ENCODE data around the gene COL23A1.

Gene COL23A1

GRCh38 chr5:178298283-178298807, 291.8 kb downstream of the COL23A1 start:
- no peak for DNase-seq (ENCODE audit: low read depth)
- H3K4me3 ChIP-seq (ENCODE audit: low read length), result no peak overlapping the region
- TF ChIP-seq, protein P1, sequence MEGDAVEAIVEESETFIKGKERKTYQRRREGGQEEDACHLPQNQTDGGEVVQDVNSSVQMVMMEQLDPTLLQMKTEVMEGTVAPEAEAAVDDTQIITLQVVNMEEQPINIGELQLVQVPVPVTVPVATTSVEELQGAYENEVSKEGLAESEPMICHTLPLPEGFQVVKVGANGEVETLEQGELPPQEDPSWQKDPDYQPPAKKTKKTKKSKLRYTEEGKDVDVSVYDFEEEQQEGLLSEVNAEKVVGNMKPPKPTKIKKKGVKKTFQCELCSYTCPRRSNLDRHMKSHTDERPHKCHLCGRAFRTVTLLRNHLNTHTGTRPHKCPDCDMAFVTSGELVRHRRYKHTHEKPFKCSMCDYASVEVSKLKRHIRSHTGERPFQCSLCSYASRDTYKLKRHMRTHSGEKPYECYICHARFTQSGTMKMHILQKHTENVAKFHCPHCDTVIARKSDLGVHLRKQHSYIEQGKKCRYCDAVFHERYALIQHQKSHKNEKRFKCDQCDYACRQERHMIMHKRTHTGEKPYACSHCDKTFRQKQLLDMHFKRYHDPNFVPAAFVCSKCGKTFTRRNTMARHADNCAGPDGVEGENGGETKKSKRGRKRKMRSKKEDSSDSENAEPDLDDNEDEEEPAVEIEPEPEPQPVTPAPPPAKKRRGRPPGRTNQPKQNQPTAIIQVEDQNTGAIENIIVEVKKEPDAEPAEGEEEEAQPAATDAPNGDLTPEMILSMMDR (IDR thresholded peaks at IDR 0.05; ENCODE audit: insufficient read depth, low read depth, low read length, missing control alignments), result no peak

DNA sequence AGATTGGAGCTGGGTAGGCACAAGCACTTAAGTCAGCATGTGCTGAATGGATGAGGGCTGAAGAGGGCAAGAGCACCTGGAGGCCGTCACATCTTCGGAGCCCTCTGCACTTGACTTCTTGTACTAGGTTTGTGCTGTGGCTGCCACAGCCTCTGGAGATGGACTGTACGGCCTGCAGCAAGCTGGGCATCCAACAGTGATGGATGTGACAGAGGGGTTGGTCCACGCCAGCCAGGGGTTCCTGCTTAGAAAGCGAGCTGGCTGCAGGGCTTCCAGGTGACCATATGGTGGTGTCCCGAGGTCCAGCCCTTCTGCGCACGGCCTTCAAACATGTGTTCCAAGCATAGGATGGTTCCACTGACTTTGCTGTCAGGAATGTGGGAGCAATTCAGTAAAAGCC, 292.4 kb downstream of the COL23A1 start:
- H3K4me3 ChIP-seq (ENCODE audit: low read length), result no peak overlapping the region
- no peak for DNase-seq (ENCODE audit: low read depth)
- TF ChIP-seq, protein P1 (IDR thresholded peaks at IDR 0.05; ENCODE audit: insufficient read depth, low read depth, low read length, missing control alignments), result no peak

DNA sequence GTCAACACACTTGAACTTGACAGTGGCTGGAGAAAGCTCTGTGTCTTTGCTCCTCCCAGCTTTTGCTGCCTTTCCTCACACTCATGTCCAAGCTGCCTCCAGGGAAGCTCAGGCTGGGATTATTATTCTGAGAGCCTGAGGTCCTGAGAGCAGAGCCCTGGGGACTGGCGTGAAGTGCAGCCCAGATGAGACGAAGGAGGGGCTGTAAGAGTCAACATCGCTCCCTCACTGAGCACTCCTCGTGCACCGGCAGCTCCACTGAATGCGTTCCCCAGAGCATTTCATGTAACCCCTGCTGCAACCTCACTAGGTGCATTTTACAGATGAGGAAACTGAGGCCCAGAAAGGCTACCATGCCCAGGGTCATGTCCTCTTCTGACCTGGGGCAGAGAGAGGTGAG, 294.1 kb downstream of the COL23A1 start:
- no peak for DNase-seq (ENCODE audit: low read depth)
- TF ChIP-seq, protein P1 (IDR thresholded peaks at IDR 0.05; ENCODE audit: insufficient read depth, low read depth, low read length, missing control alignments), result no peak
- no peak overlapping the region for H3K4me3 ChIP-seq (ENCODE audit: low read length)

GRCh38 chr5:178295589-178295988, 294.6 kb downstream of the COL23A1 start:
- TF ChIP-seq, protein P1 (IDR thresholded peaks at IDR 0.05; ENCODE audit: insufficient read depth, low read depth, low read length, missing control alignments), result no peak
- H3K4me3 ChIP-seq (ENCODE audit: low read length), result no peak overlapping the region
- DNase-seq (ENCODE audit: low read depth), result no peak

- TF ChIP-seq, protein P1 (IDR thresholded peaks at IDR 0.05; ENCODE audit: insufficient read depth, low read depth, low read length, missing control alignments), result no peak
These were observed 296.4 kb downstream of the COL23A1 start for GRCh38 chr5:178293815-178294214.

DNA sequence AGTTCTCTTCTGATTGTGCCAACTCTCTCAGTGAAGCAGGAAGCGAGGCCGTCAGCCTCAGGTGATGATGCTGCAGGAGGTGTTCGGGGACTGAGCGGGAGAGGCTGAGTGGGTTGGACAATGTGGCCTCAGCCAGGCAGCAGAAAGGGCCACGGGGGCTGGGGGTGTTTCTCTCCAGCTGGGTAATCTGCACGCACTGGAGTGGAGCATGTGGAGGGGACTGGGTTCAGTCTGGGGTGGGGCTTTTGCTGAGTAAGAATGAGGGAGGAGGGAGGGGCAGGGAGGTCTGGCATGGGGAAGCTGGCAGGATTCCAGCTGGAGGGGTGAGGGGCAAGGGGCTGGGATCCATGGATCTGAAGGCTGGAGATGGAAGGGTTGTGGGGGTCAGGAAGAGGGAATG, 296.8 kb downstream of the COL23A1 start:
- TF ChIP-seq, protein P1 (IDR thresholded peaks at IDR 0.05; ENCODE audit: insufficient read depth, low read depth, low read length, missing control alignments), result no peak
- no peak overlapping the region for H3K4me3 ChIP-seq (ENCODE audit: low read length)
- no peak for DNase-seq (ENCODE audit: low read depth)

More at GRCh38 chr5:178293815-178294214, 296.4 kb downstream of the COL23A1 start:
- H3K4me3 ChIP-seq (ENCODE audit: low read length), result no peak overlapping the region
- DNase-seq (ENCODE audit: low read depth), result no peak

DNA sequence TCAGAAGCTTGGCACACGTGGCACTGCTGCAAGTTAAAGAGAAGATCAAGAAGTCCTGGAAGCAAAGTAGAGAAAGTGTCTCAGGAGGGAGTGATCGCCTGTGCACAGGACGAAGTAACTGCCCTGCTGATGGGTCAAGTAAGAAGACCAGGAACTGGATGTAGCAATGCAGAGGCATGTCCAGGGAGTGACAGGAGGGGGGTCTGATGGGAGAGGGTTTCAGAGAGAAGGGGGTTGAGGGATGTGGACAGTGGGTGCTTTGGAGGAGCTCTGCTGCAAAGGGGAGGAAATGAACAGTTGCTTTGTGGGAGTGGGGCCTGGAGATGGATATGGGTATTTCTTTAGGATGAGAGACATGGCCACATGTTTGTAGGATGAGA, 297.4 kb downstream of the COL23A1 start:
- TF ChIP-seq, protein P1 (IDR thresholded peaks at IDR 0.05; ENCODE audit: insufficient read depth, low read depth, low read length, missing control alignments), result no peak
- no peak for DNase-seq (ENCODE audit: low read depth)
- H3K4me3 ChIP-seq (ENCODE audit: low read length), result no peak overlapping the region

All from epithelial cell of esophagus (primary cell).